Coronary artery (tissue), 2 donors: ENCODE data around the gene TCEA3.

Experiments used
- DNase-seq: peaks from one replicate; pipeline ENCODE4 v3.0.0-alpha.2; 2017; ENCODE audit warnings: low spot score
- H3K27ac ChIP-seq, 2 donors: fragments of 200-600 bp; sonication (generic); one replicate each; pipeline ENCODE4 v1.5.1; 2016 to 2019
- H3K4me3 ChIP-seq: fragments of 200-600 bp; sonication (generic); 2 replicates; pipeline ENCODE4 v1.5.1; 2016; ENCODE audit warnings: mild to moderate bottlenecking, moderate library complexity
- TF ChIP-seq, protein P1 (sequence below): fragments of 200-600 bp; sonication (generic); IDR thresholded peaks from one replicate; pipeline ENCODE4 v1.5.1; 2019; ENCODE audit warnings: antibody characterized with exemption

Gene TCEA3

DNA sequence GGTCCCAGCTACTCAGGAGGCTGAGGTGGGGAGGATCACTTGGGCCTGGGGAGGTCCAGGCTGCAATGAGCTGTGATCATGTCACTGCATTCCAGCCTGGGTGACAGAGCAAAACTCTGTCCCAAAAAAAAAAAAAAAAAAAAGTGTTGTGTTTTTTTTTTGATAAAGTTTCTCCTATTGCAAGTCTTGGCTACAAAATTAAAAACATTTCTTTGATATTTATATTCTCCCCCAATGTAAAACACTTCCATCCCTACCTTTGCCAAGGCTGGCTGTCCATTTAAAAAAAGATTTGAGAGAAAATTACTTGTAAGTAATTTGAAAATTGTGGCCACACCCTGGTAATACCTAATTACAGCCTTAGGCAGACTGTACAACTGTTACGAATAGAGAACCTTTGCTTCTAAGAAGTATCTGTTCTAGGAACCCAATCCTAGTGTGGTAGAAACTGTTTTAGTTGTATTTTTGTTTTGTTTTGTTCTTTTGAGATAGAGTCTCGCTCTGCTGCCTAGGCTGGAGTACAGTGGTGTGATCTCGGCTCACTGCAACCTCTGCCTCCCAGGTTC is 66.2 kb downstream of the TCEA3 start:
- H3K27ac ChIP-seq, result no peak overlapping the region
- TF ChIP-seq, protein P1, sequence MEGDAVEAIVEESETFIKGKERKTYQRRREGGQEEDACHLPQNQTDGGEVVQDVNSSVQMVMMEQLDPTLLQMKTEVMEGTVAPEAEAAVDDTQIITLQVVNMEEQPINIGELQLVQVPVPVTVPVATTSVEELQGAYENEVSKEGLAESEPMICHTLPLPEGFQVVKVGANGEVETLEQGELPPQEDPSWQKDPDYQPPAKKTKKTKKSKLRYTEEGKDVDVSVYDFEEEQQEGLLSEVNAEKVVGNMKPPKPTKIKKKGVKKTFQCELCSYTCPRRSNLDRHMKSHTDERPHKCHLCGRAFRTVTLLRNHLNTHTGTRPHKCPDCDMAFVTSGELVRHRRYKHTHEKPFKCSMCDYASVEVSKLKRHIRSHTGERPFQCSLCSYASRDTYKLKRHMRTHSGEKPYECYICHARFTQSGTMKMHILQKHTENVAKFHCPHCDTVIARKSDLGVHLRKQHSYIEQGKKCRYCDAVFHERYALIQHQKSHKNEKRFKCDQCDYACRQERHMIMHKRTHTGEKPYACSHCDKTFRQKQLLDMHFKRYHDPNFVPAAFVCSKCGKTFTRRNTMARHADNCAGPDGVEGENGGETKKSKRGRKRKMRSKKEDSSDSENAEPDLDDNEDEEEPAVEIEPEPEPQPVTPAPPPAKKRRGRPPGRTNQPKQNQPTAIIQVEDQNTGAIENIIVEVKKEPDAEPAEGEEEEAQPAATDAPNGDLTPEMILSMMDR, result no peak
- no peak for DNase-seq

DNA sequence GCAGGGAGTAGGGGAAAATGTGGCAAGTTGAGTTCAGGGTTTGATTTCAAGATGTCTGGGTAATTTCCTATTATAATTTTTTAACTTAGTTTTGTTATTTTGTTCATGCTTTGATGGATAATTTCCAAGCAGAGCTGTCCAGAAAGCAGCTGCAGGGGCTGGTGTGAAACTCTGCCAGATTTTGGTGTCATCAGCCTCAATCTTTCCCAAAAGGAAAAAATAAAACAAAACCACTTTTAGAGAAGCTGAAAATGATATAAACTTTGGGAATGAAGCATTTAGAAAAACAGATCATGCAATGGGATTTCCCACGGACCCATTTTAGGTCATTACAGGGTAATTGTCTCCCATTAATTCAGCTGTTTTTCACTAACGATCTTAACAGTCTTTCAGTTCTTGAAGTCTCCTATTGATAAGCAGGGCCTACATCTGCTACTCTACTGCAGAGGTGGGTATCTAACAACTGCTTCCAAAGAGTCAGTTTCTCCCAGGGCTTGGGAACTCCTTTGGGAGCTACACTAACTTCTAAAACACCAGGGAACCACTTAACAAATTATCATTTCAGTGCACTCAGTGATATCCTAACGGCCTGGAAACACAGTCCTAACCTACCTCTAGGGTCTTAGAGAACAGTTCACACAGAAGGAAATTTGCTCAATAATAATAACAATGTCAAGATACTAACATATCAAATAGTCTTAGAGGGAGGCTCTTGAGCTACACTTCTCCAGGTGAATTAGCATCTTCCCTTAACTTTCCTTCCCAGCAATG is 67.2 kb downstream of the TCEA3 start:
- Histone ChIP-seq H3K27ac (peak overlapping the region in 1 of 2 donors; percentile 21), H3K4me3 (no peak overlapping the region)
- DNase-seq, result no peak
- TF ChIP-seq, protein P1, result no peak

More for the DNA sequence above, 66.2 kb downstream of the TCEA3 start:
- H3K4me3 ChIP-seq, result no peak overlapping the region

DNA sequence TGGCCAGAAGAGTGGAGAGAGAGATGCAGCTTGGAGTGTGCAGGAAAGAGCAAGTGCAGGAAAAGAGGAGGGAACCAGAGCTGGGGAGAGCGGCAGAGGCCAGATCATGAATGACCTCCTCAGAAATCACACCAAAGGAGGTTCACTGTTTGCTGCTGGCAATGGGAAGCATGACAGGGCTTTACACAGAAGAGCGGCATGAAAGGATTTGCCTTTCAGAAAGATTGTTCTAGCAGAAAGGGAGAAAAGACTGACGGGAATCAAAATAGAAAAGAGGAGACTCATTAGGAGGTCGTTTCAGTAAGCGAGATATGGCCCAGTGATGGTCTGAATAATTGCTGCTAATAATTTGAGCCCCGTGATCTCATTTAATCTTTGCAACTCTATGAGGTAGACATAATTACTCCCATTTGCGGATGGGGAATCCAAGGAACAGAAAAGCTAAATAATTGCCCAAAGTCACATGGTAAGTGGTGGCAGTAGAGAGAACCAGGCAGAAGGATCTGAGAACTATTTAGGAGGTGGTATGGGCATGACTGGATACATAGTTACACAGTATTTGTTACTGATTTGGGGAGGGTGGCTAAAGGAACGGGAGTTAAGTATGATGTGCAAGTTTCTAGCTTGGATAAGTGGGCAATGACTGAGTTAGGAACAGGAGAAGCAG is 67.9 kb downstream of the TCEA3 start:
- DNase-seq, result no peak
- TF ChIP-seq, protein P1, result no peak
- Histone ChIP-seq H3K27ac (peak overlapping the region in 1 of 2 donors; percentile 21), H3K4me3 (no peak overlapping the region)

DNA sequence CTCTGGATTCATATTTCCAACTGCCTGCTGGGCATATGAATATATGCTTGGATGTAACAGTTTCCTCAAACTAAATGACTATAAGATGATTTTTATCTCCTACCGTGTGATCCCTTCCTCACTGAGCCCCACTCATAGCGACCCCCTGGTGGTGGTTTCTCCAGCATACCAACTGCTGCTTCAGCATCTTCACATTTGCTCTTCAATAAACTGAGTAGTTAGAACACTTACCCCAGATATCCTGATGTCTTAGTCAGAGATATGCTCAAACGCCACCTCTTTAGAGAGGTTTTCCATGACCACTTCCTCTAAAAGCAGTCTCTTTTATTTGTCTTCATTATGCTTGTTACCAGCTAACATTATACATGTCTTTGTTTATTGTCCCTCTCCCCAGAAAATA is 70.3 kb downstream of the TCEA3 start:
- no peak for DNase-seq
- TF ChIP-seq, protein P1, result no peak
- Histone ChIP-seq H3K4me3 (no peak overlapping the region), H3K27ac (no peak overlapping the region)

DNA sequence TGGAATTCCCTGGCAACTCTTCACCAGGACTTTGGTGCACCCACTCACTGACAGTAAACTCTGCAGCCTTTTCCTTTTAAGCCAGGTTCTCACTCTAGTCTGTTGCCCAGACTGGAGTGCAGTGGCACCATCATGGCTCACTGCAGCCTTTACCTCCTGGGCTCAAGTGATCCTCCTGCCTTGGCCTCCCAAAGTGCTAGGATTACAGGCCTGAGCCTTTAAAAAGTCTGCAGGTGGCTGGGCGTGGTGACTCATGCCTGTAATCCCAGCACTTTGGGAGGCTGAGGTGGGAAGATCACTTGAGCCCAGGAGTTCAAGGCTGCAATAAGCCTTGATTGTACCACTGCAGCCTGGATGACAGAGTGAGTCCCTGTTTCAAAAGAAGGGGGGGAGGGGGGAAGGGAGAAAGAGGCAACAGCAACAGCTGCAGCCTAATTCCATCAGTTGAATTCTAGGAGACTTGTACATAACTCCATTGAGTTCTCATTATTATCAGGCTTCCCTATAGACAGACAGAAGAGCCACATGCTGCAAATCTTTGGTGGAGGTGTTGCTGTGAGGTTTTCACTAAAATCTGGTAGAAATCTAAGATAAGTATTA is 72.4 kb downstream of the TCEA3 start:
- TF ChIP-seq, protein P1, result no peak
- no peak for DNase-seq
- no peak overlapping the region for H3K27ac ChIP-seq
- no peak overlapping the region for H3K4me3 ChIP-seq

DNA sequence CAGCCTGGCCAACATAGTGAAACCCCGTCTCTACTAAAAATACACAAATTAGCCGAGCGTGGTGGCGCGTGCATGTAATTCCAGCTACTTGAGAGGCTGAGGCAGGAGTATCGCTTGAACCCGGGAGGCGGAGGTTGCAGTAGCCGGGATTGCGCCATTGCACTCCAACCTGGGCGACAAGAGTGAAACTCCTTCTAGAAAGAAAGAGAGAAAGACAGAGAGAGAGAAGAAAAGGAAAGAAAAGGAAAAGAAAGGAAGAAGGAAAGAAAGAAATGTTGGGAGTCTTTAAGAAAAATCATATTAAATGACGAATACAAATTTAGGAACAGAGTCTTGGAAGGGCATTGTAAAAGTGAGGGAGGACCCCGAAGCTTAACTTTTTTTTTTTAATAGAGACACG is 78.6 kb downstream of the TCEA3 start:
- Histone ChIP-seq H3K4me3 (no peak overlapping the region), H3K27ac (no peak overlapping the region)
- TF ChIP-seq, protein P1, result no peak
- no peak for DNase-seq
